K562 (cell line): ENCODE measurements around the gene GBF1. TPM values are rescaled to one million over a fixed set of nuclear protein-coding genes. Genes with fewer than 3 reads are reported as not detected.

Source experiments
- ATAC-seq: fragments of 200-7000 bp; cut with Tn5 transposase; 3 replicates; pipeline ENCODE4 v1.9.1; 2020; ENCODE audit warnings: moderate library complexity
- BruUV-seq: library from RNA; stranded (reverse); fragments of 400-500 nt; replicated peaks from 2 replicates; lab custom pipeline; 2021; lab: Mats Ljungman, UMichigan
- CTCF ChIA-PET: fragments of 300-600 bp; formaldehyde crosslinking; extraction: SDS; loops from one replicate; lab custom pipeline; 2021; ENCODE audit warnings: low intra/inter-chr PET ratio; lab: Yijun Ruan, JAX
- POLR2A ChIA-PET: fragments of 300-600, 350-650 bp; sonication (Branson Sonifier 250); formaldehyde crosslinking; extraction: SDS; loops from one replicate; lab custom pipeline; 2021; ENCODE audit warnings: antibody characterized with exemption, inconsistent platforms; lab: Yijun Ruan, JAX
- DNase-seq, 4 experiments: peaks; one replicate each; pipeline versions ENCODE4 v3.0.0 to v3.0.0-alpha.2; 2011 to 2018; ENCODE audit warnings: low spot score in 3 of 4, mixed read lengths in 3 of 4; ENCODE audit errors: extremely low read depth in 1 of 4
- FAIRE-seq: peaks from 2 replicates; lab custom pipeline; 2011; peaks lifted over from hg19 to GRCh38; lab: Jason Lieb, UNC
- H2AFZ ChIP-seq: 2 replicates; pipeline ENCODE4 v1.6.0; 2011; ENCODE audit warnings: low read depth, low read length, control low read depth, inconsistent platforms
- H3K27ac ChIP-seq: fragments of 200-600 bp; 3 replicates; pipeline ENCODE4 v1.8.0; 2011; ENCODE audit warnings: low read depth, mild to moderate bottlenecking, control low read depth, inconsistent platforms, low read length, moderate library complexity, mixed read lengths; ENCODE audit errors: extremely low read depth
- H3K27me3 ChIP-seq, 2 experiments: fragments of 300-600 bp in 1 of 2; 2 replicates in 1 of 2; 3 replicates in 1 of 2; pipeline versions ENCODE4 v1.6.0 to v1.8.0; 2011; ENCODE audit warnings: inconsistent platforms in 2 of 2, low read length in 2 of 2, mild to moderate bottlenecking in 1 of 2, mixed read lengths in 1 of 2, moderate library complexity in 1 of 2; ENCODE audit not compliant: control insufficient read depth in 2 of 2, insufficient read depth in 2 of 2
- H3K36me3 ChIP-seq: fragments of 300-600 bp; 3 replicates; pipeline ENCODE4 v1.8.0; 2011; ENCODE audit warnings: mild to moderate bottlenecking, low read length, inconsistent platforms; ENCODE audit not compliant: control insufficient read depth, insufficient read depth
- H3K4me1 ChIP-seq, 2 experiments: fragments of 200-600 bp in 1 of 2; replicated peaks in 1 of 2; 2 replicates in 1 of 2; 3 replicates in 1 of 2; pipeline versions ENCODE4 v1.5.1 to v1.8.0; 2011; ENCODE audit warnings: inconsistent platforms in 2 of 2, low read length in 2 of 2, mild to moderate bottlenecking in 1 of 2, mixed read lengths in 1 of 2, moderate library complexity in 1 of 2; ENCODE audit not compliant: control insufficient read depth in 2 of 2, insufficient read depth in 2 of 2
- H3K4me2 ChIP-seq: 2 replicates; pipeline ENCODE4 v1.6.1; 2011; ENCODE audit warnings: low read length, control low read depth, inconsistent platforms, mixed read lengths; ENCODE audit not compliant: insufficient read depth
- H3K4me3 ChIP-seq: fragments of 200-600 bp; sonication (generic), shearing (Covaris generic); 2 replicates; pipeline ENCODE4 v1.5.1; 2016; ENCODE audit warnings: control low read depth, inconsistent platforms
- H3K79me2 ChIP-seq: fragments of 200-600 bp; 3 replicates; pipeline ENCODE4 v1.8.0; 2011; ENCODE audit warnings: low read length, inconsistent platforms; ENCODE audit not compliant: control insufficient read depth, insufficient read depth
- H3K9ac ChIP-seq, 2 experiments: 2 replicates each; pipeline versions ENCODE4 v1.6.0 to v1.6.1; 2011; ENCODE audit warnings: low read depth in 2 of 2, low read length in 2 of 2, control low read depth in 1 of 2, inconsistent platforms in 1 of 2, mild to moderate bottlenecking in 1 of 2, mixed read lengths in 1 of 2; ENCODE audit not compliant: insufficient read depth in 1 of 2
- H3K9me1 ChIP-seq: one replicate; pipeline ENCODE4 v1.6.0; 2011; ENCODE audit warnings: inconsistent platforms, mild to moderate bottlenecking, low read length, moderate library complexity; ENCODE audit not compliant: control insufficient read depth, insufficient read depth
- H3K9me3 ChIP-seq: replicated peaks from 2 replicates; pipeline ENCODE4 v1.5.1; 2011; ENCODE audit warnings: low read depth, low read length, inconsistent platforms; ENCODE audit not compliant: control insufficient read depth, insufficient read depth
- H4K20me1 ChIP-seq: replicated peaks from 2 replicates; pipeline ENCODE4 v1.6.1; 2011; ENCODE audit warnings: low read length, inconsistent platforms, mixed read lengths; ENCODE audit not compliant: control insufficient read depth, insufficient read depth
- ARHGAP35 ChIP-seq: fragments of 450-650 bp; IDR thresholded peaks from 2 replicates; pipeline ENCODE4 v1.6.1; 2018; ENCODE audit not compliant: partially characterized antibody
- CAMTA2 ChIP-seq: fragments of 250-450 bp; sonication (Bioruptor Pico); conservative IDR thresholded peaks from 2 replicates; pipeline ENCODE4 v1.5.1; 2022
- COPS2 ChIP-seq: fragments of 450-650 bp; conservative IDR thresholded peaks from 2 replicates; pipeline ENCODE4 v1.6.1; 2016; ENCODE audit warnings: mild to moderate bottlenecking, moderate library complexity
- NONO ChIP-seq, 2 experiments: fragments of 200-400 bp in 1 of 2; fragments of 450-650 bp in 1 of 2; formaldehyde crosslinking in 1 of 2; IDR thresholded peaks; 2 replicates each; pipeline ENCODE4 v1.6.1; 2017; ENCODE audit warnings: low read depth in 2 of 2, mild to moderate bottlenecking in 2 of 2, moderate library complexity in 2 of 2, low read length in 1 of 2
- SPI1 ChIP-seq: IDR thresholded peaks from 2 replicates; pipeline ENCODE4 v1.6.1; 2011; ENCODE audit warnings: low read depth, low read length, control low read depth, borderline replicate concordance
- TSHZ1 ChIP-seq: fragments of 250-450 bp; sonication (Bioruptor Pico); IDR thresholded peaks from 2 replicates; pipeline ENCODE4 v1.4.0; 2020; ENCODE audit warnings: mild to moderate bottlenecking, moderate library complexity
- ZBTB1 ChIP-seq: sonication (generic); formaldehyde crosslinking; IDR thresholded peaks from 2 replicates; pipeline ENCODE4 v1.8.1; 2023; ENCODE audit warnings: missing genetic modification reagents, low read depth, mild to moderate bottlenecking, borderline replicate concordance
- WGBS: fragments of 100-300 bp; shearing (Covaris generic); methylation state at CpG from one replicate; pipeline ENCODE4 v1.1.6; 2016; ENCODE audit warnings: low coverage, mixed read lengths; ENCODE audit not compliant: insufficient coverage; ENCODE audit errors: missing lambda C conversion rate; 5-methylcytosine and 5-hydroxymethylcytosine counted together
- in situ Hi-C: fragments of 300-500 bp; cut with MboI; formaldehyde crosslinking; loops from 4 replicates; pipeline ENCODE4 v1.15.0; 2018; ENCODE audit warnings: inconsistent platforms, mixed read lengths
- intact Hi-C: fragments of 100-400 bp; cut with micrococcal nuclease; formaldehyde crosslinking; loops from 2 replicates; pipeline ENCODE4 v1.14.2; 2022
- polyA plus RNA-seq, 8 experiments: library from polyadenylated mRNA; depleted of rRNA in 4 of 8; stranded (reverse) in 5 of 8; unstranded in 3 of 8; fragments of >200 nt; fragmentation: Nextera tagmentation in 2 of 8; fragmentation: Illumina TruSeq in 1 of 8; extraction: Ambion mirVana in 2 of 8; extraction: Trizol in 1 of 8; gene quantifications; 2 replicates each; pipeline versions ENCODE4 v1.2.1 to v1.2.3, GENCODE V29; 2011 to 2014; ENCODE audit warnings: inconsistent platforms in 1 of 8, missing spikeins in 1 of 8
- total RNA-seq, 7 experiments: library from RNA; depleted of rRNA in 6 of 7; stranded (reverse); fragments of >200 nt in 6 of 7; fragmentation: Illumina TruSeq in 2 of 7; extraction: Trizol in 2 of 7; gene quantifications; 2 replicates each; pipeline versions ENCODE4 v1.2.1 to v1.2.3, GENCODE V29; 2011 to 2021; ENCODE audit warnings: low replicate concordance in 1 of 7
- TF ChIP-seq, protein P1 (sequence below): fragments of 450-650 bp; IDR thresholded peaks from 2 replicates; pipeline ENCODE4 v1.6.1; 2017; ENCODE audit warnings: antibody characterized with exemption

Gene GBF1
- total and polyA plus RNA-seq, 9 of the 15 experiments (the other 6 are each of a cell fraction or from before 2014, with no cell fraction given) = 0.69 to 28.0 (median 10.3) TPM

DNA sequence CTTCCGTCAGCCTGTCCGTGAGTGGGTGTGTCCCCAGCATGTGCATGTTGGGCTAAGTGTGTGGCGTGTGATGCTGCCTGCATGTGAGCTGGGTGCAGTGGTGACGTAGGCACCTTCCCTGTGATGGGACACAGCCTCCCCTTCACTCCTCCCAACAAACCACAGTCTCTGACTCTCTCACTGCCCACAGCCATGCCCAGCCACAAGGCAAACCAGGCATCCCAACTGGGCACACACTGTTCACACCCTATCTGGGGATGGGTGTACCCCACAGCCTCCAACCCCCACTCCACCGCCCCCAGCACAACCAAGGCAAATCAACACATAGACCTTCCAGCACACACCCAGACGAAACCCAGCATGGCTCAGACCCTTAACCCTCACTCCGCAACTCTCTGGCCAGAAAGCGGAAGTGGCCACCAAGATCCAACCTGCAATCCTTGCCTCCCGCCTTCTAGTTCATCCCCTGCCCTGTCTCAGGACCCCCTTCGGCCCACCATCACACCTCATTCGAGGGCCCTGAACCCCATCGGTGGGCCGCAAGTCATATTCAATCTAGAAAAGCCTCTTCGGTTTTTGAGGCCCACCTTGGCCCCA, 162.9 kb downstream of the GBF1 start:
- intact Hi-C loops = no loop called here

GRCh38 chr10:102408728-102409603, 163.6 kb downstream of the GBF1 start:
- H3K4me2 ChIP-seq = no peak overlapping the region
- H4K20me1 ChIP-seq = no peaks in the 10 kb centered on the region
- POLR2A ChIA-PET = interaction anchor here (0.6 kb wide), 1 partner anchor 12 kb away, joined by 4 read pairs; the partner anchor contains the start of gene FBXL15
- peaks cover 0 to 40% of the 10 kb centered on the region in 2 experiments; a peak in 4 of 5 replicates for H3K4me1 ChIP-seq
- DNase-seq (peak; percentile 52 to 84 (median 72)), ATAC-seq (peak; percentile 63), FAIRE-seq (no peak)
- no peaks in the 10 kb centered on the region for H3K36me3 ChIP-seq
- intact Hi-C loops (no loop called here), in situ Hi-C loops (no loop called here)
- no peaks in the 10 kb centered on the region for H3K9me3 ChIP-seq
- no peak overlapping the region for H3K27ac ChIP-seq
- 8% methylated on average over 21 of the region's 103 CpGs for WGBS
- peak overlapping the region in 1 of 2 experiments; percentile 52; a peak in 1 of 4 replicates for H3K9ac ChIP-seq
- H2AFZ ChIP-seq = 0 out of 2 replicates have a peak overlapping the region, but pooled peaks have one; percentile 24
- BruUV-seq = no TSS peak
- H3K9me1 ChIP-seq = no peaks in the 10 kb centered on the region
- no peak overlapping the region for H3K4me3 ChIP-seq
- H3K79me2 ChIP-seq = no peaks in the 10 kb centered on the region
- CTCF ChIA-PET = no interaction called here
- peaks cover 10 to 49% of the 10 kb centered on the region in 2 experiments; a peak in 3 of 5 replicates for H3K27me3 ChIP-seq
- TF ChIP-seq TSHZ1 (no peak), CAMTA2 (no peak), ARHGAP35 (no peak), COPS2 (no peak), ZBTB1 (CRISPR knock-in tag) (peak; percentile 41; the same call in 1 of the 2 replicates)
- TF ChIP-seq, protein P1, sequence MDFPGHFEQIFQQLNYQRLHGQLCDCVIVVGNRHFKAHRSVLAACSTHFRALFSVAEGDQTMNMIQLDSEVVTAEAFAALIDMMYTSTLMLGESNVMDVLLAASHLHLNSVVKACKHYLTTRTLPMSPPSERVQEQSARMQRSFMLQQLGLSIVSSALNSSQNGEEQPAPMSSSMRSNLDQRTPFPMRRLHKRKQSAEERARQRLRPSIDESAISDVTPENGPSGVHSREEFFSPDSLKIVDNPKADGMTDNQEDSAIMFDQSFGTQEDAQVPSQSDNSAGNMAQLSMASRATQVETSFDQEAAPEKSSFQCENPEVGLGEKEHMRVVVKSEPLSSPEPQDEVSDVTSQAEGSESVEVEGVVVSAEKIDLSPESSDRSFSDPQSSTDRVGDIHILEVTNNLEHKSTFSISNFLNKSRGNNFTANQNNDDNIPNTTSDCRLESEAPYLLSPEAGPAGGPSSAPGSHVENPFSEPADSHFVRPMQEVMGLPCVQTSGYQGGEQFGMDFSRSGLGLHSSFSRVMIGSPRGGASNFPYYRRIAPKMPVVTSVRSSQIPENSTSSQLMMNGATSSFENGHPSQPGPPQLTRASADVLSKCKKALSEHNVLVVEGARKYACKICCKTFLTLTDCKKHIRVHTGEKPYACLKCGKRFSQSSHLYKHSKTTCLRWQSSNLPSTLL = no peak

More for the DNA sequence above, 162.9 kb downstream of the GBF1 start:
- H2AFZ ChIP-seq = no peak overlapping the region
- H3K79me2 ChIP-seq = no peaks in the 10 kb centered on the region
- FAIRE-seq (no peak), DNase-seq (no peak), ATAC-seq (no peak)
- H3K27ac ChIP-seq = no peak overlapping the region
- H3K4me1 ChIP-seq = peaks cover 3 to 47% of the 10 kb centered on the region in 2 experiments; a peak in 4 of 5 replicates
- no peak overlapping the region for H3K9ac ChIP-seq
- H3K9me3 ChIP-seq = no peaks in the 10 kb centered on the region
- H4K20me1 ChIP-seq = no peaks in the 10 kb centered on the region
- TF ChIP-seq NONO (IDR thresholded peaks at IDR 0.05; ENCODE audit: low read depth in 2 of 2, low read length in 1 of 2) (no peak), SPI1 (peak; percentile 57; the same call in 1 of the 2 replicates)
- no TSS peak for BruUV-seq
- CTCF ChIA-PET = no interaction called here
- in situ Hi-C loops = no loop called here
- H3K4me2 ChIP-seq = no peak overlapping the region
- POLR2A ChIA-PET = interaction anchor here (0.7 kb wide), 1 partner anchor 11 kb away, joined by 3 read pairs; no protein-coding TSS in a partner anchor
- WGBS = 44% methylated on average over 11 of the region's 14 CpGs
- H3K36me3 ChIP-seq = no peaks in the 10 kb centered on the region
- H3K27me3 ChIP-seq = peaks cover 10 to 49% of the 10 kb centered on the region in 2 experiments; a peak in 3 of 5 replicates
- H3K4me3 ChIP-seq = no peak overlapping the region
- no peaks in the 10 kb centered on the region for H3K9me1 ChIP-seq
